ENCODE data around the gene TRIM42. TPM values are rescaled to one million over a fixed set of nuclear protein-coding genes. Genes with fewer than 3 reads are reported as not detected.
A peak's percentile ranks its signal among the peaks of the same experiment; 100 is the strongest.

TRIM42 gene
- total RNA-seq, 4 donors from 2014 or later, result not detected

GRCh38 chr3:140726066-140726465, 48.2 kb downstream of the TRIM42 start:
- Histone ChIP-seq H3K9me3 (no peaks in the 10 kb centered on the region), H3K27ac (no peak overlapping the region), H3K4me1 (no peaks in the 10 kb centered on the region), H3K36me3 (no peaks in the 10 kb centered on the region), H3K27me3 (peaks cover 6% of the 10 kb centered on the region), H3K4me3 (no peak overlapping the region)
- TF ChIP-seq POLR2AphosphoS5 (IDR thresholded peaks at IDR 0.05), result no peak
- TF ChIP-seq POLR2A (IDR thresholded peaks at IDR 0.05), result no peak
- TF ChIP-seq EP300 (IDR thresholded peaks at IDR 0.05), result no peak
- no peak for TF ChIP-seq CTCF (IDR thresholded peaks at IDR 0.05)
- 86% methylated on average over 1 of the region's 1 CpG for WGBS
- DNase-seq (ENCODE audit: low spot score in 2 of 2), result no peak

DNA sequence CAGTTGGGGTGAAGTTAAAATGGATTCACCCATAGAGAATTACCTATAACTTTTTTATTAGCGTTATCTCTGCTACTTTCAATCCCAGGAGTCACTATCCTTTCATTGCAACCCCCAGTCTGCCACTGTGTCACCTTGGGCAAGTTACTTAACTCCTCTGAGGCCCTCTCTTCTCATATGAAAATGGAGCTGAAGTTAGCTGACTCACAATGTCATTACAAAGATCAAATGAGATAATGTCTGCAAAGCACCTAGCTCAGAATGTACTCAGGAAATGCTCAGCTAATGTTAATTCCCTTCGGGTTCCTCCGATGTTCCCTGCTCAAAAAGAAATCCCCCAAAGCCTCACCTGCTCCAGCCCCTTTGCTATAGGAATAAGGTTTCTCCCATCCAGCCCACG, 50.0 kb downstream of the TRIM42 start:
- no peak for DNase-seq (ENCODE audit: low spot score in 2 of 2)
- Histone ChIP-seq H3K4me3 (no peak overlapping the region), H3K4me1 (no peaks in the 10 kb centered on the region), H3K9me3 (no peaks in the 10 kb centered on the region), H3K36me3 (no peaks in the 10 kb centered on the region), H3K27me3 (peaks cover 6% of the 10 kb centered on the region), H3K27ac (no peak overlapping the region)
- WGBS, result 79% methylated on average over 4 of the region's 4 CpGs
- TF ChIP-seq POLR2AphosphoS5 (IDR thresholded peaks at IDR 0.05) (no peak), EP300 (IDR thresholded peaks at IDR 0.05) (no peak), POLR2A (IDR thresholded peaks at IDR 0.05) (no peak), CTCF (IDR thresholded peaks at IDR 0.05) (no peak)

GRCh38 chr3:140731440-140732119, 53.7 kb downstream of the TRIM42 start:
- Histone ChIP-seq H3K27ac (no peak overlapping the region), H3K36me3 (no peaks in the 10 kb centered on the region), H3K4me1 (no peaks in the 10 kb centered on the region), H3K4me3 (no peak overlapping the region), H3K27me3 (peaks cover 6% of the 10 kb centered on the region), H3K9me3 (no peaks in the 10 kb centered on the region)
- TF ChIP-seq POLR2A (IDR thresholded peaks at IDR 0.05) (no peak), POLR2AphosphoS5 (IDR thresholded peaks at IDR 0.05) (no peak), EP300 (IDR thresholded peaks at IDR 0.05) (no peak), CTCF (IDR thresholded peaks at IDR 0.05) (no peak)
- WGBS, result 91% methylated on average over 6 of the region's 6 CpGs
- DNase-seq (ENCODE audit: low spot score in 2 of 2), result no peak

- no peaks in the 10 kb centered on the region for H3K36me3 ChIP-seq
- WGBS, result 93% methylated on average over 3 of the region's 3 CpGs
- TF ChIP-seq CTCF (IDR thresholded peaks at IDR 0.05) (no peak), POLR2AphosphoS5 (IDR thresholded peaks at IDR 0.05) (no peak)
These were observed 55.8 kb downstream of the TRIM42 start for GRCh38 chr3:140733623-140734022.

GRCh38 chr3:140736863-140737460, 59.1 kb downstream of the TRIM42 start:
- no peaks in the 10 kb centered on the region for H3K36me3 ChIP-seq
- no peaks in the 10 kb centered on the region for H3K4me1 ChIP-seq
- DNase-seq (ENCODE audit: low spot score in 2 of 2), result peak in 1 of 2 donors; percentile 64
- TF ChIP-seq CTCF (IDR thresholded peaks at IDR 0.05) (no peak), EP300 (IDR thresholded peaks at IDR 0.05) (no peak), POLR2A (IDR thresholded peaks at IDR 0.05) (no peak), POLR2AphosphoS5 (IDR thresholded peaks at IDR 0.05) (no peak)
- H3K27me3 ChIP-seq, result peaks cover 9% of the 10 kb centered on the region
- no peak overlapping the region for H3K27ac ChIP-seq
- 54% methylated on average over 5 of the region's 5 CpGs for WGBS
- no peak overlapping the region for H3K4me3 ChIP-seq
- no peaks in the 10 kb centered on the region for H3K9me3 ChIP-seq

More at GRCh38 chr3:140733623-140734022, 55.8 kb downstream of the TRIM42 start:
- no peak for DNase-seq (ENCODE audit: low spot score in 2 of 2)
- Histone ChIP-seq H3K4me1 (no peaks in the 10 kb centered on the region), H3K27ac (no peak overlapping the region), H3K27me3 (peaks cover 6% of the 10 kb centered on the region), H3K9me3 (no peaks in the 10 kb centered on the region), H3K4me3 (no peak overlapping the region)

Measured in suprapubic skin (tissue), 4 donors.